HepG2 (cell line): ENCODE data around the gene FOXA1. TPM values are rescaled to one million over a fixed set of nuclear protein-coding genes. Genes with fewer than 3 reads are reported as not detected.

Experiments used
- FUBP1 ChIP-seq: sonication (generic); formaldehyde crosslinking; IDR thresholded peaks from 2 replicates; pipeline ENCODE4 v1.5.1; 2020; ENCODE audit warnings: missing genetic modification reagents, mild to moderate bottlenecking, borderline replicate concordance
- GZF1 ChIP-seq: sonication (generic); formaldehyde crosslinking; IDR thresholded peaks from 2 replicates; pipeline ENCODE4 v1.5.1; 2020; ENCODE audit warnings: mild to moderate bottlenecking, missing genetic modification reagents
- HDAC6 ChIP-seq: fragments of 200-600 bp; sonication (generic); IDR thresholded peaks from 2 replicates; pipeline ENCODE4 v1.7.0; 2017; ENCODE audit warnings: mild to moderate bottlenecking, antibody characterized with exemption, low read length, low read depth
- HNF4A ChIP-seq: sonication (generic); formaldehyde crosslinking; IDR thresholded peaks from 2 replicates; pipeline ENCODE4 v1.4.0; 2020; ENCODE audit warnings: missing genetic modification reagents
- HOXA7 ChIP-seq: sonication (generic); formaldehyde crosslinking; IDR thresholded peaks from 2 replicates; pipeline ENCODE4 v1.8.1; 2022; ENCODE audit warnings: mild to moderate bottlenecking, missing genetic modification reagents, moderate library complexity
- JDP2 ChIP-seq: sonication (generic); formaldehyde crosslinking; IDR thresholded peaks from 2 replicates; pipeline ENCODE4 v1.8.1; 2022; ENCODE audit warnings: missing genetic modification reagents, borderline replicate concordance
- PLSCR1 ChIP-seq: sonication (generic); formaldehyde crosslinking; IDR thresholded peaks from 2 replicates; pipeline ENCODE4 v1.5.0; 2020; ENCODE audit warnings: missing genetic modification reagents, mild to moderate bottlenecking, borderline replicate concordance
- SIN3A ChIP-seq: IDR thresholded peaks from 2 replicates; pipeline ENCODE4 v1.6.1; 2011; ENCODE audit warnings: low read depth, mild to moderate bottlenecking, control low read depth, low read length, borderline replicate concordance
- ZBTB7A ChIP-seq: sonication (generic); formaldehyde crosslinking; IDR thresholded peaks from 2 replicates; pipeline ENCODE4 v1.8.0; 2022; ENCODE audit warnings: mild to moderate bottlenecking, missing genetic modification reagents
- ZBTB8A ChIP-seq: sonication (generic); formaldehyde crosslinking; IDR thresholded peaks from 2 replicates; pipeline ENCODE4 v1.4.0; 2020; ENCODE audit warnings: mild to moderate bottlenecking, low read depth, missing genetic modification reagents, borderline replicate concordance
- ZNF121 ChIP-seq: sonication (generic); formaldehyde crosslinking; IDR thresholded peaks from 2 replicates; pipeline ENCODE4 v1.5.0; 2020; ENCODE audit warnings: mild to moderate bottlenecking, missing genetic modification reagents
- ZNF143 ChIP-seq: sonication (generic); formaldehyde crosslinking; IDR thresholded peaks from 2 replicates; pipeline ENCODE4 v1.4.0; 2020; ENCODE audit warnings: missing genetic modification reagents
- ZNF318 ChIP-seq: sonication (generic); formaldehyde crosslinking; IDR thresholded peaks from 2 replicates; pipeline ENCODE4 v1.4.0; 2020; ENCODE audit warnings: mild to moderate bottlenecking, missing genetic modification reagents
- ZNF543 ChIP-seq: sonication (generic); formaldehyde crosslinking; IDR thresholded peaks from 2 replicates; pipeline ENCODE4 v1.4.0; 2020; ENCODE audit warnings: mild to moderate bottlenecking, missing genetic modification reagents
- ZNF614 ChIP-seq: IDR thresholded peaks from 2 replicates; pipeline ENCODE4 v1.6.1; 2018; ENCODE audit warnings: missing biosample characterization, missing genetic modification reagents, inconsistent platforms, borderline replicate concordance
- ZNF639 ChIP-seq: conservative IDR thresholded peaks from 2 replicates; pipeline ENCODE4 v1.6.1; 2018; ENCODE audit warnings: missing genetic modification reagents
- polyA plus RNA-seq, 8 experiments: library from polyadenylated mRNA; depleted of rRNA in 3 of 8; stranded (reverse) in 7 of 8; unstranded in 1 of 8; fragments of >200 nt; fragmentation: Illumina TruSeq in 4 of 8; extraction: Trizol in 4 of 8; gene quantifications; 2 replicates each; pipeline versions ENCODE4 v1.2.1 to v1.2.3, GENCODE V29; 2011 to 2016; ENCODE audit warnings: low read depth in 4 of 8, missing spikeins in 1 of 8, mixed read lengths in 1 of 8; ENCODE audit not compliant: insufficient read depth in 1 of 8
- total RNA-seq, 5 experiments: library from RNA; depleted of rRNA; stranded (reverse); fragments of >200 nt; fragmentation: Illumina TruSeq; extraction: Trizol; gene quantifications; 2 replicates each; pipeline ENCODE4 v1.2.3, GENCODE V29; 2016; ENCODE audit warnings: low read depth in 1 of 5

Gene FOXA1
- total and polyA plus RNA-seq, 2 of the 13 experiments (the other 11 are each of a cell fraction or from before 2014, with no cell fraction given) = 43.4 to 58.6 TPM

GRCh38 chr14:37588956-37589714 lies 5.9 kb downstream of the FOXA1 start (continued):
- TF ChIP-seq ZBTB8A (no peak), PLSCR1 (no peak), ZNF143 (no peak), HOXA7 (CRISPR knock-in tag) (no peak), ZNF543 (CRISPR knock-in tag) (no peak), ZNF614 (CRISPR knock-in tag) (peak; percentile 32; the same call in 1 of the 2 replicates), ZNF121 (CRISPR knock-in tag) (no peak), ZNF318 (no peak), HDAC6 (no peak), SIN3A (peak; percentile 20; the same call in 1 of the 2 replicates), HNF4A (CRISPR knock-in tag) (no peak), JDP2 (CRISPR knock-in tag) (no peak), FUBP1 (CRISPR knock-in tag) (no peak), GZF1 (no peak), ZBTB7A (CRISPR knock-in tag) (no peak), ZNF639 (CRISPR knock-in tag) (no peak)
